Ecto neural progenitor cell (in vitro differentiated cells): ENCODE measurements around the gene TNFSF15.

ENCODE experiments used
- DNase-seq: peaks from one replicate; pipeline ENCODE4 v3.0.0-alpha.2; 2018; ENCODE audit warnings: low spot score

The TNFSF15 gene

DNA sequence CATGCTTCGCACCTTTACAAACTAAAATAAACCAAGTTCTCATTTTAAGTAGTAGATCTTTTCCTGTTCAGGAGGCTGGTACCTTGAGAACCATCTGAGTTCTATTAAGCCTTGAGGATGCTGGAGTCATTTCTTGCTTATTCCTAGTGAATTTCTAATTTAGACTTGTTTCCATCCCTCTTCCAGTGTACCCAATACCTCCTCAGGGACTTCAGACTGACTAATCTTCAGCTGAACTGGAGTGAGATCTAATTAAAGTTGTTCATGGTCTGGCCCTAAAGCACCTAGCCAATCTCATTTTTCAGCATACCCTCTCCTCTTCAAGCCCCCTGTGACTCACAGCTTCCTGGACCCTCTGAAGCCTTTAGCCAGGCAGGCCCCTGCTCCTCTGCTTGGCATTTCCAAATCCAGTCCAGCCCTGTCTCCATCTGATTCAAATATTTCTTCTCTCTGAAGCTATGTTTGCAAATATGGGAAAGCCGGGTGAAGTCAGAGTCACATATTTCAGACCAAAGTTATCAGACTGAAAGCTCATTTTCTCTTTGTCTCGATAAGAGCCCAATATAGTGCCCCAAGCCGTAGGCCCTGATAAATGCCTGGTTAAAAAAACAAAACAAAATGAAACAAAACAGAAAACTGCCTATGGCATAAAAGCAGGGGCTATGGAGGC, 19.4 kb upstream of the TNFSF15 start:
- DNase-seq = no peak

DNA sequence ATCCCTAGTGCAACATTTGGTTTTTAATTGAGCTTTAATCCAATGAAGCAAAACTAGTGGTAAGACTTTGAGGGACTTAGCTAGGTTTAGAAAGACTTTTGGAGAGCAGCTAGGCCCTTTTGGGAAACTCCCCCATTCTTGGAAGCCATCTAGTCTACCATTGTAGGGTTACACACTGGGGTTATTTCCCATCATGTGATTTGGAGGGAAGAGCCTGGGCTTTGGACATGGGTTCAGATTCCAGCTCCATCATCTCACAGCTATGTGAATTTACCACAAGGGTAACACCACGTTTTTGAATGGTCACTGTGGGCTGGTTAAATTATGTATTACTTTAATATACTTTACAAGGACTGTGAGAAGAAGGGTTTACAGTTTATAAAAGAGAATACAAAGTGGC, 18.3 kb upstream of the TNFSF15 start:
- DNase-seq = no peak

DNA sequence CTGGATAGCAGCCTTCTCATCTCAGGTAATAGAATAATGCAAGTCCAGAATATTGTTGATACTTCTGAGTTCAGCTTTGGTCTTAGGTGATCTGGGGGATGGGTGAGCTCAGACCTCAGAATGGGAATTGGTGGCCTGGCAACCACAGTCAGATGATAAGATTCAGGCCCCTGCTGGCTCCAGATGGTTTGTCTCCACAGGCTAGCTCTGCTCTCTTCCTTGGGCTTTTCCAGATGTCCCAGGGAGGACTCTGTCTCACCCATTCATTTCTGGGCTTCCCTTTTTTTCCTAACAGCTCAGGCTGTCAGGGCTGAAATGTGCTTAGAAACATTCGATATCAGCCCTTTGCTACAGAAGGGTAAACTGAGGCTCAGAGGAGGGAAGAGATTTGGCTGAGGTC, 17.6 kb upstream of the TNFSF15 start:
- no peak for DNase-seq

DNA sequence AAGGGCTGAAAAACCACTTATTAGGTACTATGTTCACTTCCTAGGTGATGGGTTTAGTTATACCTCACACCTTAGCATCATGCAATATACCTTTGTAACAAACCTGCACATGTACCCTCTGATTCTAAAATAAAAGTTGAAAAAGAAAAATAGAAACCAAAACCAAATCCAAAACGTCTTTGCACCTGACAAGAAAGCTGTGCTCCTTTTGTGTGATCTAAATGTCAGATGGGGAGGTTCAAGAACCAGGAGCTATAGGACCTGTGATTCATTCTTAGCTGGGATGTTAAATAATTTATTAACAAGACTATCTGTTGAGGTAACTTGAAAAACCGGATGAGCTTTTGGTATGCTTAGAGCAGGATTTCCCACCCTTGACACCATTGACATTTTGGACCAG, 16.9 kb upstream of the TNFSF15 start:
- DNase-seq = no peak

DNA sequence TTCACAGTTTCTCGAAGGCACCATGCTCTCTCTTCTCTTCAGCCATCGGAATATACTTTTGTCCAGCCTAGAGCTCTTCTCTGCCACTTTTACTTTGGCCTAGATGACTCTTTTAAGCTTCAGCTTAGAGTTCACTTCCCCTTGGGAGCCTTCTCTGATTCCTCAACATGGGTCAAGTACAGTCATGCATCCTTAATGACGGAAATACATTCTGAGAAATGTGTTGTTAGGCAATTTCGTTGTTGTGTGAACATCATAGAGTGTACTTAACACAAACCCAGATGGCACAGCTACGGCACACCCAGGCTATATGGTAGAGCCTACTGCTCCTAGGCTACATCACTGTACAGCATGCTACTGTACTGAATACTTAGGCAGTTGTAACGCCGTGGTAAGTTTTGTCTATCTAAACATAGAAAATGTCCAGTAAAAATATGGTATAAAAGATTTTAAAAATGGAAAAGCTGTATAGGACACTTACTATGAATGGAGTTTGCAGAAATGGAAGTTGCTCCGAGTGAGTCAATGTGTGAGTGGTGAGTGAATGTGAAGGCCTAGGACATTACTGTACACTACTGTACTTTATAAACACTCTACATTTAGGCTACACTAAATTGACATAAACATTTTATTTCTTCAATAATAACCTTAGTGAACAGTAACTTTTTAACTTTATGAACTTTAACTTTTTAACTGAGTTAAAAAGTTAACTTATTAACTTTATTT, 15.1 kb upstream of the TNFSF15 start:
- DNase-seq = no peak

DNA sequence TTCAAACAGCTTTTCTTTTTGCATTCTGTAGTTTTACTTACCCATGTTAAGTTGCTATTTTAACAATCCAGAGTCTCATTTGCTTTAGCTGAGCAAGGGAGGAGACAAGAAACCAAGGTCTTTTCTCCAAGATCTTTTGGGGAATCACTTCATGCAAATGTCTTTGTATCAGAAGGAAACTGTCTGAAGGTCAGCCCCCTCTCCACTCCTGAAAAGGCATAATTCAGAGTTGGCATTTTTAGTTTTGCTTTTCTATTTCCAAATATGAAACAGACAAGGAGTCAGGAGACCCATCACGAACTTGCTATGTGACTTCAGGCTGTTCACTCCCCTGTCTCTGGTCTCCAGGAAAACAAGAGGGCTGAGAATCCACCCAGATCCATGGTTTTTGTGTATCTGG, 12.3 kb upstream of the TNFSF15 start:
- no peak for DNase-seq

DNA sequence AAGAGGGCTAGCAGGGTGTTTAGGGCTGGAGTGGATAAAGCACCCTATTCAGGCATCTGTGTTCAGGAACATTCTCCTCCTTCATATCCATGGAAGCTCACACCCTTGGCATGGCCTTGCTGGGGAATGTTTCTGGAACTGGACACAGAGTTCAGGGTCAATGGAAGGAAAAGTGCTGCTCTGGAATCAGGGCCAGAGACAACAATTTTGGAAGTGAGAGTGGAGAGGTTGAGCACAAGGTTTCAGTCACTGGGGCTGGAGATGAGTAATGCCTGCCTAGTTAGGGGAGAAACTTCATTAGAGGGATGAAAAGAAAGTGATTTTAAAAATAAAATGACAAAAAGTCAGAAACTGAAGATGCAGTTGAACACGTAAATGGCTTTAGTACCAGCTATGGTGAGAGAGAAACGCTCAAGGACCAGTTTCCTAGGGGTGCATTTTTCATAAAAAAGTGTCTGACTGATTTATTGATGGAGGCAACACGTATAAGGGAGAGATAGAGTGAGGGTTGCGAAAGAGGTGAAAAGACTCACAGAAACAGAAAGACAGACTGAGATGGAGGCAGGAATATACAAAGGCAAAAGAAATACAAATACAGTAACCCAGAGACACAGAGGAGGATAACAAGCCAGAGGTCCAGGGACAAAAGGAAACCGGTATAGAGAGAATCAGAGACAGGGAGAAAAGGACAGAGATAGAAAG, 8.0 kb upstream of the TNFSF15 start:
- DNase-seq = no peak

DNA sequence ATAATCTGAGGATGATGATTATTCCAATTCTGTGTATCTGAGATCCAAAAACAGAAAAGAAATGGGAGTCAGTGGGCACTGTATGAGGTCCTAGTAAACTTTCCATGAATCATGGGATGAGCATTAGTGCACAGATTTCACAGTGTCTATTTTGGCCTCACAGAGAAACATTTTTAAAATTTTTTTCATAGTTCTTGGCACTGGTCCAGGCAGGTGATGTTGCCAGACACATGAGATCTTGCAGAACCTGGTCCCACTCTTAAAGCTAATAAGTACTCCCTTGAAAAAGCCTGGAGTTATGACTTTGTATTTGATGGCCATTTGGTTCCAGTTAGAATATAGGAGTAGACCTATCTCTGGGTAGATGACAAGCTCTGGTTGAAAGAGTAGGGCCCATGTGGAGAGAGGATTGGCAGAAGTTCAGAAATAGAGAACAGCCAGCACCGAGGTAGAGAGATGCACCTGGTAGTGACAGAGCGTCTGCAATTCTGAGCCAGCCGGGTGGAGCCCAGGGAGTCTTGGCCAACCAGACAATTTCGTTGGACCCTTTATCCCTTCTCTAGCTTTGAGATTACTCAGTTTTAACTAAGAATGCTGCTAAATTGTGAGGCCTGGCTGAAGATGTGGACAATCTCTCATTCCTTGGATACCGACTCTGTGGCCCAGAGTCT, 6.3 kb upstream of the TNFSF15 start:
- DNase-seq = no peak

DNA sequence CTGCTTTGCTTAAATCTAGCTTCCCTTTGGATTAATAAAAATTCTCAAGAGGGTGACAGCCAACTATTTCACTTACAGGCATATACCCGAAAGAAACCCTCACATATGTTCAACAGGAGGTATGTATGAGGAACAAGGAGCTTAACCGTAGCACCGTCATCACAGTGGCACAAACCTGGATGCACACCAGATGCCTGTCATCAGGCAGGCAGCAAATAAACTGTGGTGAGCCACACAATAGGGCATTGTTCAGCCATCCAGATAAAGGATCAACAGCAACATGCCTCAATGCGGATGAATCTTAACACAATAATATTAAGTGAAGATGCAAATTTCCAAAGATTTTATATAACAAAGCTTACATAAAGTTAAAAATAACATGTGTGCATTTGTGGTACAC, 5.5 kb upstream of the TNFSF15 start:
- DNase-seq = no peak

DNA sequence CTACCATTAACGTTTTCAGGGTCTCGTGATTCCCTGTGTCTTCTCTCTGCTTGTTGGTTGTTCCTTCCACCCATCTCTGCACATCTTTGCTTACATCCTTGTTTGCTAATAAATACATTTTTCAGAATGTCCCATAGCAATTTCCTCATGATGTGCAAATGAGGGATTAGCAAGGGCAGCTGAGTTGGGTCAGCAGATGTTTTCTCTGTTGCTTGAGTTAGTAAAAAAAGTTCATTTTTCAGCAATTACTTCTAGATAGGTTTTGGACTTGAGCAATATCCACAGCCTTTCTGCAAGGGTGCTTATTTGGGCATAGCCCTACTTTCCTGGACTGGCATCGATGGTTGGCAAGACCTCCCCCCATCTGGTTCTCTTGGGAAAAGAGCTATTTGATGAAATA, 4.8 kb upstream of the TNFSF15 start:
- no peak for DNase-seq

DNA sequence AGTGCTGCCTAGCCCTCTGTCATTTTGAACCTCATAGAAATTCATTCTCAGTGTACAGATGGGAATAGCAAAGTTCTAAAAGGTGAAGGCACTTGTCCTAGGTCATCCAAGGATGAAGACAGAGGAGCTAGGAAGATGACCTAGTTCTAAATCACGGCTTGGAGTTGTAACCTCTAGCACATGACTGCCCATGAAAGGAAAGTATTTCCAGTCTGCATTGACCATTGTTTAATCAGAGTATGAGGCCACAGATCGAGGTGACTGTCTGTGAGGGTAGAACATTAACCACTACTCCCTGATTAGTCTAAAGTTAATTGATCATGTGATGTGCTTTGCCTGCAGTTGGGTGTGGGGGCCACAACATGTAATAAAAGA, 674 bp upstream of the TNFSF15 start:
- DNase-seq = no peak

DNA sequence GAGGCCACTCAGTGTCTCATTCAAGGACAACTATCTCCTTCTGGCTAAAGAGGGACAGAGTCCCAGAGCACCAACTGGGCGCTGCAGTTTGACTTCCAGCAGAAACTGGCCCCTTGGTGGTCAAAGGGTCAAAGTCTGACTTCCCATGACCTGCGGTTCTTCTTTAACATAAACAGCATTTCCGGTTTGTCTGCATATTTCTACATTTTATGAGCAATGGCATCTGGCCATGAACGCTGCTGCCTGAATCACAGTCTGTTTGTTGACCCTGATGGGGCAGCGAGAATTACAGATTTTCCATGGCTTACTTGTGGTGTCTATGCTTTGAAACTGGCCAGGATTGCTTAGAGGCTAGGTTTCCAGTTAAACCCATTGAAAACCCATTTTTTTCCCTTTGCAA, 1.3 kb downstream of the TNFSF15 start:
- DNase-seq = no peak

DNA sequence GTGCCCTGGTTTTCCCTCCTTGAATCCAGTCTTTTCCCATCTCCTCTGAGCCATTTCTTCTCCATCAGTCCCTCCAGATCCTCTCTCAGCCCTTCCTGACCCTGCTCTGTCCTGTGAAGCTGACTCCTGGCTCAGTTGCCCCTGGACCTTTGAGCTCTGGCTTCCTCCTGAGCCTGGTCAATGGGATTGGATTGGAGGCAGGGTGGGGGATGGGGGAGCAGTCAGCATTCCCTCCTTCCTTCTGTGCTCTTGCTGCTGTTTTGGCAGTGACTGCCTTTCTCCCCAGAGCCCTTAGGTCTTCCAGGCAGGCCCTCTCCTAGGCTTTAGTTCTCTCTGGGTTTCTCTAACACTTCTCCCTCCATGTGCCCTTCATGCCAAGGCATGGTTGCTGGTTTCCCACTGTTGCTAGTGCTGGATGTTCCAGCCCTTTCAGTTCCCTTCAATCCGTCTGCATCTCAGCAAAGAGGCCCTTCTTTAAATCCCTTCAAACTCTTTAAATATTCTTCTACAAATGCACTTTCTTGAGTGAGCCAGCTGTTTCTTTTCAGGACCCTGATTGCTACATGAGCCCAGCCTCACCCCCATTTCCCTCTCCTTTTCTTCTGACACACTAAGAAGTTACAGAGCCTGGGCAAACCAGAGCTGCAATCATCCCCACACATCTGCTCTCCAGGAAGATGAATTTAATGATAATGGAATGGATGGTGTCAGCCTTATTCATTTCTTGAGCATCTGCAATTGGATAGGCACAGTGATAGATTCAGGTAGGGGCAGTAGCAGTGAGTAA, 2.2 kb downstream of the TNFSF15 start:
- no peak for DNase-seq

DNA sequence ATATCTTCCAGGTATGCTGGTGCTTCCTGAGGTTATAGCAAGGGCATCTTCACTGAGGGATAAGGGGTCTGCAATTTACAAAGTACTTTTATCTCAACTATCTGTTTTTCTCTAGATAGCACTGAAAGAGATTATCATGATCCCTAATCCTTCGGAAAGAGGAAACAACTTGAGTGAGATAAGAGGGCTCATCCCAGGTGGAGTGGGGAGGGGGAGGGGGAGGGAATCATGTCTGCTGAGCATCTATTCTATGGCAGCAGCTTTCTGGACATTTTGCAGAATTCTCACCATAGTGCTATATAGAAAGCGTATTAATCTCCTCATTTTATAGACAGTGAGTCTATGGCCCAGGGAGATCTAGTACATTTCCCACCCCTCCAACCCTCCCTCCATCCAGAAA, 5.9 kb downstream of the TNFSF15 start:
- no peak for DNase-seq

DNA sequence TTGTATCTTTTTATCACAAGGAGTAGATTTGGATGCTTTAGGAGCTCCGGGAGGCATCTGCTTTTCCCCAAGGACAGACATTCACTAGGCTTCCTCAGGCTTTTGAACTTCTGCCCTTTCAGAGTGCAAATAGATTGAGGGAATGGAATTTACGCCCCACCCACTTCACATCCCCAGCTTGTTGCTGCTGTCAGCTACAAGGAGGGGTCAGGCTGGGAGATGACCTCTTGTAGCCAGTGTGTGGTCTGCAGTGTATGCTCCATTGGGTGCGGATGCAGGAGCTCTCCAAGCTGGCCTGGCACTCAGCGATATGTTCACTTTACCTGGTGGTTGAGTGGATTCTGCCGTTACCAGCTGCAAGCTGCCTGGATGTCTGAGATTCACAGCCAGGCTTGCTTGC, 6.4 kb downstream of the TNFSF15 start:
- peak; percentile 71 for DNase-seq

DNA sequence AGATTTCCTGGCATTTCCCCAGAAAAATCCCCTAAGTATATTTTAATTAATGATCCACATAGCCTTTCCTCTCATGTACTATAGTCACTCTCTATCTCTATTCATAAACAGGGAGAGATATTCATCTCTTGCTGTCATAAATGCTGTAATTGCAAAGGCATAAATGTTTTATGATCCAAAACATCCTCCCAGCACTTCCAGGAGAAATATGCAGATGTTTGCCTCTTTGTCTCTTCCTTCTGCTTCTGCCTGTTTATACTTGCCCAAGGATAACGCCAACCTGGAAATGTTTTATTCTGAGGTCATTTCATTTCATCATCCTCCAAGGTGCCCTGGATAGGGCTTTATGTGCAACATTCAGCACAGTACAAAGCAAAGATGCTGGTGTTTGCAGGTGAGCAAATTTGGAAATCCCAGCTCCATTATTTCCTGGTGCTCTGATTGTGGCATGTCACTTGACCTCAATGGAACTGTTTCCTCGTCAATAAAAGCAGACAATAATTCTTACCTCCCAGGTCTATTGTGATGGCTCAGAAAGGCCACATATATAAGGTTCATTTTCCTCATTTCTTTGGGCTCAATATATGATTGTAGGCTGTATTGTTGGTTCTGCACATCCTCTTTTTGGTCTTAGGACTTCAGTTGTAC, 6.9 kb downstream of the TNFSF15 start:
- no peak for DNase-seq

DNA sequence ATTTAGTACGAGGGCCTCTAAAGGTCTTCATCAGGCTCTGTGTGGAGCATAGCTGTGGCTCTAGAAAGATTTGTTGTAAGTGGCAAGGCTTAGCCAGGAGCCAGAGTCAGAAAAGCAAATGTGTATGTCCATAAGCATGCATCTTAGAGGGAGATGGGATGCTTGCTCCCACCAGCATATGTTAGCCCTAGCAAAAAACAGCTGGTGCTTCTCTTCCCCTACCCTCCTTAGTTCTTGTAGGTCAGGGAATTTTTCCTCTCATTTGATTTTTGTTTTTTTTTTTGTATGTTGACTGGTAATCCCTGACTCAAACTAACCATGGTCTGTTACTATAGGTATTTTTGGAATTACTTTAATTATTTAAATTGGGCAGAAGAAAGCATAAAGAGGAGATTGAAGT, 7.7 kb downstream of the TNFSF15 start:
- no peak for DNase-seq

DNA sequence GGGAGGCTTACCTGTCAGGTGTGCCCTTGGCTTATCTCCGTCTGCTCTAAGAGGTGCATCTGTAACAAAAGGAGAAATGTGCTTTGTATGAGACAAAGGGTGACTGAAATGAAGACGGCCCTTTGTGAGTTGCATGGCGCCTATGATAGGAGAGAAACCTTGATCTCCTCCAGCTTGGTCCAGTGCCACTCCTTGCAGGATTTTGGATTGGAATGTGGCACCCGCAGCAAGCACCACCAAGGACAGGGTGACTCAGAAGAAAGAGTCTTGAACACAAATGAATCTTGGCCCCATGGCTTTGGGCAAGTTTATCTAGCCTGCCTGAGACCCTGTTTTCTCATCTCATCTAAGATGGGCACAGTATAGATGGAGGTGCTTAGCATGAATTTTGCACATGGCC, 13.4 kb downstream of the TNFSF15 start:
- DNase-seq = no peak

DNA sequence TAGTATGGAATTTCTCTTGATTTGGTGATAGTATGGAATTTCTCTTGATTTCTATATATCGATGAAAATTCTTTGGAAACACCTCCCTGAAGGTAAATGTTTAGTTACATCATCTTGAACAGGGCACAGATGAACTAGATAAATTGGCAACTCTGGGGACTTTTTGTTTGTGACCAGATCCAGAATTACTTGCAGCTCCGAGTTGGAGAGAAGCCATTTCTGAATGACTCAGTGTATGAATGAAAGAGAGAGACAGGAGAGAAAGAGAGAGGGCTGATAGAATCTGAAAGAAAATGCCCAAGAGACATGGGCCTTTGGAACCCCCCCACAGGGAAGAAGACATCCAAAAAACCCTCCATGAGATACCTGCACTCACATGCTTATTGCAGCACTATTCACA, 14.1 kb downstream of the TNFSF15 start:
- no peak for DNase-seq

DNA sequence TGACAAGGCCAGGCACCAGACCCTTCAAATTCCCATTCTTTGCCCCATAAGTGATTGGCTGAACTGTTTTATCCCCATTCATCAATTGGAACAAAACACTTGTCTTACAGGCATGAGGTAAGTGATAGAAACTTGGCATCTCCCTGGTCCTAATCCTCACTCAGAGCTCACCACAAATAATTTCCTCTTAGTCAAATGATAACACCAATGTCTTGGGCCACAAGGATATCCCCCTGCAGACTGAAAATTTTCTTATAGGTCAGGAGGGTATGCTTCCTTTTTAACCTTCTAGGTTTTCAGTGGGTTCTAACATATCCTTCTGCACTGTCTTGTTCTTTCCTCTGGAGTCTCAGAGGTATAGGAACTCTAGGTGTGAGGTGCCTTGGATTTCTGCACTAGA, 14.5 kb downstream of the TNFSF15 start:
- no peak for DNase-seq

DNA sequence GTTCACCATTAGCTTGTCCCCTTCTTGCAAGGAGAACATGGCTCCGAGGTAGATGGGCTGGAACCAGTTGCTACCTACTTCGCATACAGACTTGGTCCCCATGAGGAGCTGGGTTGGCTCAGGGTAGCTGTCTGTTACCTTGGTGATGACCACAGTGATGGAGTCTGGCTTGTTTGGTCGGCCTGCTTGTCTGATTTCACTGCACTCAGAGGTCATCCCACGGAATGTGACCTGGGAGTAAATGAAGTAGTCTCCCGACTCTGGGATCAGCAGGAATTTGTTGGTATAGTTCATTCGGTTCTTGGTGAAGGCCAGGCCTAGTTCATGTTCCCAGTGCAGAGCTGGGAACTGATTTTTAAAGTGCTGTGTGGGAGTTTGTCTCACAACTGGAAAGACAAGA, 15.3 kb downstream of the TNFSF15 start:
- no peak for DNase-seq

DNA sequence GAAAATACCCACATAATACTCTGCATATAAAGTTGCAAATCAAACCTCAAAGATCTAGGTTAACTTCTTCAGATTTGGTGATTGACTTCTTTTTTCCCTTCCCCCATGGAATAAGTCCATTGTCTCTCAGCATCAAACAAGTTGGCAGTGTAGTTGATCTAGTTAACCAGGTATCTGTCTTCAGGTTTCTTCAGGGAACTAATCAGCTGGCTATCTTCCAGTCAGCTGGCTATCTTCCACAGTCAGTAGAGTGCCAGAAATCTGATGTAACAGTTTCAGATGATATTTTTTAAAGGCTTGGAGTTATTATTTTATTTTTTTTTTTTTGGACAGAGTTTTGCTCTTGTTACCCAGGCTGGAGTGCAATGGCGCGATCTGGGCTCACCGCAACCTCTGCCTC, 16.8 kb downstream of the TNFSF15 start:
- DNase-seq = no peak
